Small intestine (tissue), 7 donors: Measurements from ENCODE around the gene PRSS8. TPM values are rescaled to one million over a fixed set of nuclear protein-coding genes. Genes with fewer than 3 reads are reported as not detected.
"Not testable (repeated sequence)": the region's sequence is repeated elsewhere in the genome, so short reads cannot be mapped to it uniquely, and the experiment has no call there.

ENCODE experiments used
- DNase-seq, 2 donors: peaks; one replicate each; pipeline versions ENCODE4 v3.0.0 to v3.0.0-alpha.2; 2013
- FAIRE-seq: peaks from 2 replicates; lab custom pipeline; 2012; peaks lifted over from hg19 to GRCh38; lab: Jason Lieb, UNC
- H3K27ac ChIP-seq, 3 donors: one replicate each; pipeline ENCODE4 v1.5.1; 2013; ENCODE audit warnings: low read length in 2 of 3, mild to moderate bottlenecking in 2 of 3, control low read depth in 1 of 3, inconsistent platforms in 1 of 3, low read depth in 1 of 3, moderate library complexity in 1 of 3
- H3K27me3 ChIP-seq, 3 donors: one replicate each; pipeline ENCODE4 v1.6.1; 2013; ENCODE audit warnings: low read length in 3 of 3, inconsistent platforms in 1 of 3; ENCODE audit not compliant: control insufficient read depth in 3 of 3, insufficient read depth in 3 of 3
- H3K36me3 ChIP-seq, 3 donors: one replicate each; pipeline ENCODE4 v1.6.1; 2013; ENCODE audit warnings: low read length in 3 of 3, inconsistent platforms in 1 of 3, low read depth in 1 of 3, mild to moderate bottlenecking in 1 of 3, moderate library complexity in 1 of 3; ENCODE audit not compliant: control insufficient read depth in 3 of 3, insufficient read depth in 2 of 3
- H3K4me1 ChIP-seq, 3 donors: one replicate each; pipeline ENCODE4 v1.6.1; 2013; ENCODE audit warnings: low read length in 2 of 3, inconsistent platforms in 1 of 3, low read depth in 1 of 3, mild to moderate bottlenecking in 1 of 3, moderate library complexity in 1 of 3; ENCODE audit not compliant: control insufficient read depth in 3 of 3, insufficient read depth in 2 of 3
- H3K4me3 ChIP-seq, 3 donors: one replicate each; pipeline ENCODE4 v1.5.1; 2013; ENCODE audit warnings: low read length in 3 of 3, control low read depth in 1 of 3, inconsistent platforms in 1 of 3, low read depth in 1 of 3, mild to moderate bottlenecking in 1 of 3, moderate library complexity in 1 of 3
- H3K9me3 ChIP-seq, 2 donors: one replicate each; pipeline ENCODE4 v1.6.1; 2013; ENCODE audit warnings: low read depth in 1 of 2, low read length in 1 of 2; ENCODE audit not compliant: control insufficient read depth in 2 of 2, insufficient read depth in 1 of 2
- WGBS, 3 donors: extraction: QIAGEN DNeasy Blood & Tissue Kit; methylation state at CpG; one replicate each; pipeline ENCODE4 v1.1.7; 2013; 5-methylcytosine and 5-hydroxymethylcytosine counted together
- polyA plus RNA-seq, 4 donors: library from polyadenylated mRNA; stranded (reverse) in 3 of 4; unstranded in 1 of 4; fragments of 200-250 nt in 3 of 4; fragments of 120-200 nt in 1 of 4; gene quantifications; one replicate each; pipeline versions ENCODE4 v1.2.1 to v1.2.3, GENCODE V29; 2013
- donor health status: healthy with polysubstance abuse.
- donor health status: control.
- donor health status: control.
- donor health status: Bipolar disorder and iron deficiency.
- donor health status: healthy.

The PRSS8 gene
- polyA plus RNA-seq, 4 donors, result 220 to 393 (median 292) TPM

GRCh38 chr16:31149332-31149731 lies 13.8 kb upstream of the PRSS8 start:
- H3K4me3 ChIP-seq, result no peak overlapping the region
- H3K36me3 ChIP-seq, result no peaks in the 10 kb centered on the region
- no peaks in the 10 kb centered on the region for H3K9me3 ChIP-seq
- no peak for DNase-seq
- peaks cover 0 to 8% (median 0%) of the 10 kb centered on the region in 3 donors for H3K27me3 ChIP-seq
- no peak for FAIRE-seq
- peaks cover 0 to 8% (median 0%) of the 10 kb centered on the region in 3 donors for H3K4me1 ChIP-seq
- no peak overlapping the region for H3K27ac ChIP-seq
- WGBS, 3 donors, result 76 to 84% (median 79%) methylated on average over 5 of the region's 5 CpGs

GRCh38 chr16:31148896-31149295 lies 13.4 kb upstream of the PRSS8 start:
- H3K4me3 ChIP-seq, result no peak overlapping the region
- peaks cover 0 to 8% (median 0%) of the 10 kb centered on the region in 3 donors for H3K4me1 ChIP-seq
- no peak for FAIRE-seq
- DNase-seq, result no peak
- H3K27me3 ChIP-seq, result peaks cover 0 to 8% (median 0%) of the 10 kb centered on the region in 3 donors
- H3K27ac ChIP-seq, result no peak overlapping the region
- 84 to 86% (median 85%) methylated on average over 22 to 25 of the region's 25 CpGs for WGBS, 3 donors
- no peaks in the 10 kb centered on the region for H3K36me3 ChIP-seq
- no peaks in the 10 kb centered on the region for H3K9me3 ChIP-seq

GRCh38 chr16:31148281-31148728 lies 12.8 kb upstream of the PRSS8 start:
- Histone ChIP-seq H3K4me3 (peak overlapping the region in 2 of 3 donors; percentile 16 to 21), H3K27ac (no peak overlapping the region), H3K36me3 (no peaks in the 10 kb centered on the region), H3K9me3 (no peaks in the 10 kb centered on the region), H3K4me1 (peaks cover 0 to 8% (median 0%) of the 10 kb centered on the region in 3 donors), H3K27me3 (peaks cover 0 to 8% (median 0%) of the 10 kb centered on the region in 3 donors)
- no peak for FAIRE-seq
- WGBS, 3 donors, result 8 to 33% (median 32%) methylated on average over 27 to 40 of the region's 40 CpGs
- peak; percentile 87 to 88 for DNase-seq

- peaks cover 0 to 11% (median 2%) of the 10 kb centered on the region in 3 donors for H3K4me1 ChIP-seq
- peaks cover 0 to 8% (median 0%) of the 10 kb centered on the region in 3 donors for H3K27me3 ChIP-seq
- no peak overlapping the region for H3K4me3 ChIP-seq
- WGBS, 3 donors, result 88 to 95% (median 90%) methylated on average over 3 of the region's 3 CpGs
- no peak overlapping the region for H3K27ac ChIP-seq
- FAIRE-seq, result no peak
- no peaks in the 10 kb centered on the region for H3K36me3 ChIP-seq
- no peaks in the 10 kb centered on the region for H3K9me3 ChIP-seq
- DNase-seq, result no peak
Measured at GRCh38 chr16:31147574-31147973, 12.0 kb upstream of the PRSS8 start.

DNA sequence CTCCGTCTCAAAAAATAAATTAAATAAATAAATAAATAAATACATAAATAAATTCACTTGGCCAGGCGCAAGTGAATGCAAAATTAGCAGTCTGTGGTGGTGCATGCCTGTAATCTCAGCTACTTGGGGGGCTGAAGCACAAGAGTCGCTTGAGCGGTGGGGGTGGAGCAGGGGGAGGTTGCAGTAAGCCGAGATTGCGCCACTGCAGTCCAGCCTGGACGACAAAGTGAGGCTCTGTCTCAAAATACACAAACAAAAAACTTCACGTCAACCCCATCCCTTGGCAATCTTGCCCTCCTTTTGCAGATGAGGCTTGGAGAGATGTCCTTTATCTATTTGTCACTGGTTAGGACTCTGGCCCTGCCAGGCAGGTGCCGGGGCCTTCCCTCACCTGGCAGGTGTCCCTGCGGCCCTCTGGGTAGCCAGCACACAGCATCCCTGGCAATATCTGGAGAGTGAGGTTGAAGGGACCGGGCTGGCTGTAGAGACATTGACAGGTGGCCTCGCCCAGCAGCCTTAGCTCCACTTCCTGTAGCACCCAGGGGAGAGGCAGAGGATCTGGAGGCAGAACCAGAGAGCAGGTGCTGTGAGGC lies 10.0 kb upstream of the PRSS8 start:
- 58 to 71% (median 68%) methylated on average over 12 of the region's 12 CpGs for WGBS, 3 donors
- no peaks in the 10 kb centered on the region for H3K9me3 ChIP-seq
- peaks cover 0 to 8% (median 0%) of the 10 kb centered on the region in 3 donors for H3K27me3 ChIP-seq
- FAIRE-seq (no peak), DNase-seq (no peak)
- H3K36me3 ChIP-seq, result no peaks in the 10 kb centered on the region
- peaks cover 4 to 26% (median 5%) of the 10 kb centered on the region in 3 donors for H3K4me1 ChIP-seq
- no peak overlapping the region for H3K4me3 ChIP-seq
- no peak overlapping the region for H3K27ac ChIP-seq

GRCh38 chr16:31144418-31144817 lies 8.9 kb upstream of the PRSS8 start:
- not testable (repeated sequence) for DNase-seq, H3K9me3 ChIP-seq, H3K4me3 ChIP-seq, H3K27me3 ChIP-seq, H3K36me3 ChIP-seq, FAIRE-seq, H3K27ac ChIP-seq
- 82 to 87% (median 85%) methylated on average over 7 of the region's 7 CpGs for WGBS, 3 donors
- peaks cover 4 to 30% (median 5%) of the 10 kb centered on the region in 3 donors for H3K4me1 ChIP-seq

DNA sequence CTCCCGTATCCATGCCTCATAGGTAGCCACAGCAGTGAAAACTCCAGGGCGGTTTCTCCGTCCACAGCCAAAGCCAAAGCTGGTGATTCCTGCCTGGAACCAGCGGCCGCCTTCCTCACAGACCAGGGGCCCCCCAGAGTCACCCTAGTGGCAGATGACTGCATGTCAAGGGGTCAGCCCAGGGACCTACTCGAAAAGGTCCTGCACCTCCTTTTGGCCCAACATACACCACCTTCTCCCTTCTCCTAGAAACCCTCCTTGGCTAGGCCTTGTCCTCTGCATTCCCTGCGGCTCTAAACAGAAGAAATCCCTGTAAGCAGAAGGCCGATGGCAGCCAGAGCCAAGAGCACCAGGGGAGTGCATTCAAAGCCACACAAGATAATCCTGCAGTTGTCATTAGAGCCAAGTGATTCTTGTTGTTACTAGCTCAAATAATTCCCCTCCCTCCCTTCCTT lies 8.2 kb upstream of the PRSS8 start:
- WGBS, 3 donors, result 91 to 96% (median 94%) methylated on average over 8 of the region's 8 CpGs
- no peaks in the 10 kb centered on the region for H3K36me3 ChIP-seq
- FAIRE-seq (no peak), DNase-seq (no peak)
- H3K4me1 ChIP-seq, result peaks cover 4 to 37% (median 8%) of the 10 kb centered on the region in 3 donors
- no peaks in the 10 kb centered on the region for H3K9me3 ChIP-seq
- no peak overlapping the region for H3K27ac ChIP-seq
- H3K4me3 ChIP-seq, result no peak overlapping the region
- H3K27me3 ChIP-seq, result peaks cover 0 to 8% (median 0%) of the 10 kb centered on the region in 3 donors

- H3K9me3 ChIP-seq, result no peaks in the 10 kb centered on the region
- no peaks in the 10 kb centered on the region for H3K36me3 ChIP-seq
- DNase-seq (no peak), FAIRE-seq (no peak)
- 63 to 69% (median 67%) methylated on average over 19 to 22 of the region's 22 CpGs for WGBS, 3 donors
- peak overlapping the region in 2 of 3 donors; percentile 89 to 99 for H3K27ac ChIP-seq
- H3K4me3 ChIP-seq, result peak overlapping the region in 1 of 3 donors; percentile 56
- H3K4me1 ChIP-seq, result peaks cover 4 to 41% (median 9%) of the 10 kb centered on the region in 3 donors
- peaks cover 0 to 8% (median 0%) of the 10 kb centered on the region in 3 donors for H3K27me3 ChIP-seq
Measured at GRCh38 chr16:31143011-31143693, 7.6 kb upstream of the PRSS8 start.
